ENCODE results near the gene KIN.
A peak's percentile ranks its signal among the peaks of the same experiment; 100 is the strongest.

KIN gene

GRCh38 chr10:7795605-7796004 is 7.8 kb upstream of the KIN start:
- TF ChIP-seq CTCF (IDR thresholded peaks at IDR 0.05; ENCODE audit: low read depth, low read length, missing control alignments) = no peak
- no peak overlapping the region for H3K4me3 ChIP-seq (ENCODE audit: low read depth, low read length)
- H3K36me3 ChIP-seq (replicated peaks) = peaks cover 29% of the 10 kb centered on the region
- no peaks in the 10 kb centered on the region for H3K27me3 ChIP-seq (replicated peaks)
- DNase-seq = peak; percentile 68
- peak overlapping the region; percentile 9 for H3K27ac ChIP-seq
- in situ Hi-C loops (cut with HindIII; ENCODE audit: low pct_ligation_motif_present, low sequenced_read_pairs) = no loop called here

GRCh38 chr10:7794251-7795026 is 6.6 kb upstream of the KIN start:
- no peak for DNase-seq
- Histone ChIP-seq H3K4me3 (ENCODE audit: low read depth, low read length) (no peak overlapping the region), H3K27me3 (replicated peaks) (no peaks in the 10 kb centered on the region), H3K36me3 (replicated peaks) (peaks cover 17% of the 10 kb centered on the region), H3K27ac (no peak overlapping the region)
- no peak for TF ChIP-seq CTCF (IDR thresholded peaks at IDR 0.05; ENCODE audit: low read depth, low read length, missing control alignments)
- in situ Hi-C loops (cut with HindIII; ENCODE audit: low pct_ligation_motif_present, low sequenced_read_pairs) = no loop called here

GRCh38 chr10:7792541-7792940 is 4.7 kb upstream of the KIN start:
- H3K27me3 ChIP-seq (replicated peaks) = no peaks in the 10 kb centered on the region
- H3K36me3 ChIP-seq (replicated peaks) = peaks cover 7% of the 10 kb centered on the region
- no peak for TF ChIP-seq CTCF (IDR thresholded peaks at IDR 0.05; ENCODE audit: low read depth, low read length, missing control alignments)
- no peak for DNase-seq
- no peak overlapping the region for H3K4me3 ChIP-seq (ENCODE audit: low read depth, low read length)
- no peak overlapping the region for H3K27ac ChIP-seq
- in situ Hi-C loops (cut with HindIII; ENCODE audit: low pct_ligation_motif_present, low sequenced_read_pairs) = no loop called here

- no peak for TF ChIP-seq CTCF (IDR thresholded peaks at IDR 0.05; ENCODE audit: low read depth, low read length, missing control alignments)
- peak overlapping the region; percentile 92 for H3K4me3 ChIP-seq (ENCODE audit: low read depth, low read length)
- in situ Hi-C loops (cut with HindIII; ENCODE audit: low pct_ligation_motif_present, low sequenced_read_pairs) = no loop called here
- H3K36me3 ChIP-seq (replicated peaks) = no peaks in the 10 kb centered on the region
- peak; percentile 43 for DNase-seq
- no peaks in the 10 kb centered on the region for H3K27me3 ChIP-seq (replicated peaks)
- H3K27ac ChIP-seq = no peak overlapping the region
Observed at GRCh38 chr10:7789390-7789789, 1.6 kb upstream of the KIN start.

GRCh38 chr10:7788639-7789286 is 970 bp upstream of the KIN start:
- Histone ChIP-seq H3K27me3 (replicated peaks) (no peaks in the 10 kb centered on the region), H3K36me3 (replicated peaks) (no peaks in the 10 kb centered on the region), H3K27ac (peak overlapping the region; percentile 78), H3K4me3 (ENCODE audit: low read depth, low read length) (peak overlapping the region; percentile 92)
- in situ Hi-C loops (cut with HindIII; ENCODE audit: low pct_ligation_motif_present, low sequenced_read_pairs) = no loop called here
- TF ChIP-seq CTCF (IDR thresholded peaks at IDR 0.05; ENCODE audit: low read depth, low read length, missing control alignments) = no peak
- DNase-seq = no peak

Data from brain microvascular endothelial cell (primary cell).